Activated naive CD4-positive, alpha-beta T cell treated with anti-CD3 and anti-CD28 coated beads, Interleukin-2, amount 50 U/mL, for 72 hours (primary cell): ENCODE measurements around the gene FKBP9. TPM values are rescaled to one million over a fixed set of nuclear protein-coding genes. Genes with fewer than 3 reads are reported as not detected.
"Not testable (repeated sequence)": the region's sequence is repeated elsewhere in the genome, so short reads cannot be mapped to it uniquely, and the experiment has no call there.

ENCODE experiments used
- ATAC-seq, 2 donors: fragments of 150-1000 bp; cut with Tn5 transposase; 2 replicates each; pipeline ENCODE4 v1.10.0; 2021; ENCODE audit warnings: mild to moderate bottlenecking in 2 of 2, moderate library complexity in 2 of 2
- DNase-seq, 2 donors: peaks; one replicate each; pipeline ENCODE4 v3.0.0; 2021 to 2022; ENCODE audit warnings: low spot score in 2 of 2
- H3K27ac Mint-ChIP-seq, 2 donors: one replicate each; pipeline ENCODE4 v1.8.0; 2022; ENCODE audit warnings: mild to moderate bottlenecking in 2 of 2, mixed read lengths in 2 of 2
- H3K36me3 Mint-ChIP-seq, 2 donors: one replicate each; pipeline ENCODE4 v1.8.0; 2022; ENCODE audit warnings: mixed read lengths in 2 of 2
- H3K9me3 Mint-ChIP-seq, 2 donors: one replicate each; pipeline ENCODE4 v1.8.0; 2022; ENCODE audit warnings: mixed read lengths in 2 of 2
- total RNA-seq, 2 donors: library from RNA; stranded (reverse); gene quantifications; one replicate each; pipeline ENCODE4 v1.2.3, GENCODE V29; 2022

Gene FKBP9
- 1 to 10 TPM in 1 of 2 donors, not detected in 1; 2.1 TPM for total RNA-seq

- Mint-ChIP-seq H3K27ac (no peak within 1 kb of the TSS), H3K36me3 (peaks cover 6% of the 10 kb centered on the region in 2 donors), H3K9me3 (no peaks in the 10 kb centered on the region)
- DNase-seq = peak in 1 of 2 donors; percentile 35
- ATAC-seq = peak; percentile 63 to 86
Observed at GRCh38 chr7:32957326-32958045, at the start of gene FKBP9. Gene FKBP9 (plus strand): TSS chr7:32957440. CDS start chr7:32957574, 134 bp downstream.

GRCh38 chr7:32910195-32910594 lies 47.0 kb upstream of the FKBP9 start:
- Mint-ChIP-seq H3K36me3 (no peaks in the 10 kb centered on the region), H3K27ac (no peak overlapping the region), H3K9me3 (no peaks in the 10 kb centered on the region)
- ATAC-seq (no peak), DNase-seq (no peak)

GRCh38 chr7:32914184-32914583 lies 43.1 kb upstream of the FKBP9 start:
- no peak for ATAC-seq
- Mint-ChIP-seq H3K9me3 (no peaks in the 10 kb centered on the region), H3K27ac (peak overlapping the region in 1 of 2 donors; percentile 25), H3K36me3 (peaks cover 0 to 5% of the 10 kb centered on the region in 2 donors)
- DNase-seq = no peak

- H3K27ac Mint-ChIP-seq = peak overlapping the region in 1 of 2 donors; percentile 32
- H3K36me3 Mint-ChIP-seq = peaks cover 0 to 5% of the 10 kb centered on the region in 2 donors
- DNase-seq = no peak
- peak; percentile 39 to 65 for ATAC-seq
- no peaks in the 10 kb centered on the region for H3K9me3 Mint-ChIP-seq
Observed at GRCh38 chr7:32915041-32915536, 42.2 kb upstream of the FKBP9 start.

GRCh38 chr7:32916006-32916405 lies 41.2 kb upstream of the FKBP9 start:
- Mint-ChIP-seq H3K27ac (no peak overlapping the region), H3K36me3 (peaks cover 0 to 5% of the 10 kb centered on the region in 2 donors), H3K9me3 (no peaks in the 10 kb centered on the region)
- DNase-seq (no peak), ATAC-seq (no peak)

- not testable (repeated sequence) for H3K9me3 Mint-ChIP-seq, DNase-seq, H3K27ac Mint-ChIP-seq, ATAC-seq, H3K36me3 Mint-ChIP-seq
Observed at GRCh38 chr7:32916994-32917393, 40.2 kb upstream of the FKBP9 start.

- ATAC-seq (no peak), DNase-seq (no peak)
- H3K36me3 Mint-ChIP-seq = peaks cover 4 to 5% of the 10 kb centered on the region in 2 donors
- no peaks in the 10 kb centered on the region for H3K9me3 Mint-ChIP-seq
- no peak overlapping the region for H3K27ac Mint-ChIP-seq
Observed at GRCh38 chr7:32921896-32922295, 35.3 kb upstream of the FKBP9 start.

- no peak for ATAC-seq
- H3K36me3 Mint-ChIP-seq = peaks cover 0 to 4% of the 10 kb centered on the region in 2 donors
Observed at GRCh38 chr7:32928785-32929298, 28.4 kb upstream of the FKBP9 start.

GRCh38 chr7:32929430-32930143 lies 27.7 kb upstream of the FKBP9 start:
- DNase-seq (no peak), ATAC-seq (no peak)
- H3K36me3 Mint-ChIP-seq = peaks cover 0 to 4% of the 10 kb centered on the region in 2 donors
- H3K27ac Mint-ChIP-seq = no peak overlapping the region
- no peaks in the 10 kb centered on the region for H3K9me3 Mint-ChIP-seq

More at GRCh38 chr7:32928785-32929298, 28.4 kb upstream of the FKBP9 start:
- H3K9me3 Mint-ChIP-seq = no peaks in the 10 kb centered on the region
- DNase-seq = no peak
- no peak overlapping the region for H3K27ac Mint-ChIP-seq

- DNase-seq (no peak), ATAC-seq (no peak)
- Mint-ChIP-seq H3K9me3 (no peaks in the 10 kb centered on the region), H3K36me3 (peaks cover 0 to 4% of the 10 kb centered on the region in 2 donors), H3K27ac (no peak overlapping the region)
Observed at GRCh38 chr7:32930378-32930777, 26.9 kb upstream of the FKBP9 start.

- Mint-ChIP-seq H3K36me3 (peaks cover 0 to 7% of the 10 kb centered on the region in 2 donors), H3K9me3 (no peaks in the 10 kb centered on the region), H3K27ac (no peak overlapping the region)
- no peak for DNase-seq
- no peak for ATAC-seq
Observed at GRCh38 chr7:32935558-32935957, 21.7 kb upstream of the FKBP9 start.

GRCh38 chr7:32936689-32937088 lies 20.6 kb upstream of the FKBP9 start:
- Mint-ChIP-seq H3K36me3 (peaks cover under 1 to 16% of the 10 kb centered on the region in 2 donors), H3K27ac (no peak overlapping the region), H3K9me3 (no peaks in the 10 kb centered on the region)
- ATAC-seq = no peak
- no peak for DNase-seq

GRCh38 chr7:32937344-32938174 lies 19.7 kb upstream of the FKBP9 start:
- Mint-ChIP-seq H3K27ac (no peak overlapping the region), H3K9me3 (no peaks in the 10 kb centered on the region), H3K36me3 (peaks cover 9 to 21% of the 10 kb centered on the region in 2 donors)
- DNase-seq = no peak
- ATAC-seq = no peak

- no peak overlapping the region for H3K27ac Mint-ChIP-seq
- no peak for DNase-seq
- H3K36me3 Mint-ChIP-seq = peaks cover 9 to 21% of the 10 kb centered on the region in 2 donors
- ATAC-seq = no peak
- no peaks in the 10 kb centered on the region for H3K9me3 Mint-ChIP-seq
Observed at GRCh38 chr7:32941181-32941580, 16.1 kb upstream of the FKBP9 start.

- Mint-ChIP-seq H3K36me3 (peaks cover 9 to 21% of the 10 kb centered on the region in 2 donors), H3K9me3 (no peaks in the 10 kb centered on the region), H3K27ac (peak overlapping the region; percentile 61 to 91)
- DNase-seq (no peak), ATAC-seq (peak in 1 of 2 donors; percentile 51)
Observed at GRCh38 chr7:32941681-32942414, 15.4 kb upstream of the FKBP9 start.
